HG02981 (cell line): ENCODE measurements around the gene HAND2.

Source experiments
- ATAC-seq: cut with Tn5 transposase; IDR thresholded peaks from one replicate; pipeline ENCODE4 v1.9.1; 2021; ENCODE audit warnings: mild to moderate bottlenecking, moderate library complexity; ENCODE audit not compliant: unreplicated experiment

HAND2 gene

GRCh38 chr4:173536808-173537429 is 6.9 kb upstream of the HAND2 start:
- ATAC-seq: no peak

GRCh38 chr4:173535957-173536356 is 5.9 kb upstream of the HAND2 start:
- ATAC-seq: no peak

- no peak for ATAC-seq
Measured at GRCh38 chr4:173535165-173535902, 5.3 kb upstream of the HAND2 start.

- ATAC-seq: no peak
Measured at GRCh38 chr4:173534434-173534833, 4.4 kb upstream of the HAND2 start.

GRCh38 chr4:173532725-173533511 is 2.9 kb upstream of the HAND2 start:
- no peak for ATAC-seq

GRCh38 chr4:173531086-173531965 is 1.3 kb upstream of the HAND2 start:
- no peak for ATAC-seq

- ATAC-seq: no peak
Measured at GRCh38 chr4:173530326-173531085, 477 bp upstream of the HAND2 start.

- no peak for ATAC-seq
Measured at GRCh38 chr4:173528378-173529321, 1.4 kb downstream of the HAND2 start.

- ATAC-seq: no peak
Measured at GRCh38 chr4:173527103-173527891, 2.7 kb downstream of the HAND2 start.

GRCh38 chr4:173526724-173527102 is 3.3 kb downstream of the HAND2 start:
- no peak for ATAC-seq

- no peak for ATAC-seq
Measured at GRCh38 chr4:173526027-173526482, 4.0 kb downstream of the HAND2 start.

- no peak for ATAC-seq
Measured at GRCh38 chr4:173525118-173526011, 4.7 kb downstream of the HAND2 start.

GRCh38 chr4:173524218-173525117 is 5.6 kb downstream of the HAND2 start:
- ATAC-seq: no peak

- no peak for ATAC-seq
Measured at GRCh38 chr4:173522951-173523395, 7.1 kb downstream of the HAND2 start.

- no peak for ATAC-seq
Measured at GRCh38 chr4:173522160-173522950, 7.7 kb downstream of the HAND2 start.
